T-helper 2 cell (primary cell): Measurements from ENCODE around the gene COL27A1.

Experiments
- DNase-seq, 5 experiments: peaks; one replicate each; pipeline versions ENCODE4 v3.0.0 to v3.0.0-alpha.2; 2012 to 2022

COL27A1 gene

DNA sequence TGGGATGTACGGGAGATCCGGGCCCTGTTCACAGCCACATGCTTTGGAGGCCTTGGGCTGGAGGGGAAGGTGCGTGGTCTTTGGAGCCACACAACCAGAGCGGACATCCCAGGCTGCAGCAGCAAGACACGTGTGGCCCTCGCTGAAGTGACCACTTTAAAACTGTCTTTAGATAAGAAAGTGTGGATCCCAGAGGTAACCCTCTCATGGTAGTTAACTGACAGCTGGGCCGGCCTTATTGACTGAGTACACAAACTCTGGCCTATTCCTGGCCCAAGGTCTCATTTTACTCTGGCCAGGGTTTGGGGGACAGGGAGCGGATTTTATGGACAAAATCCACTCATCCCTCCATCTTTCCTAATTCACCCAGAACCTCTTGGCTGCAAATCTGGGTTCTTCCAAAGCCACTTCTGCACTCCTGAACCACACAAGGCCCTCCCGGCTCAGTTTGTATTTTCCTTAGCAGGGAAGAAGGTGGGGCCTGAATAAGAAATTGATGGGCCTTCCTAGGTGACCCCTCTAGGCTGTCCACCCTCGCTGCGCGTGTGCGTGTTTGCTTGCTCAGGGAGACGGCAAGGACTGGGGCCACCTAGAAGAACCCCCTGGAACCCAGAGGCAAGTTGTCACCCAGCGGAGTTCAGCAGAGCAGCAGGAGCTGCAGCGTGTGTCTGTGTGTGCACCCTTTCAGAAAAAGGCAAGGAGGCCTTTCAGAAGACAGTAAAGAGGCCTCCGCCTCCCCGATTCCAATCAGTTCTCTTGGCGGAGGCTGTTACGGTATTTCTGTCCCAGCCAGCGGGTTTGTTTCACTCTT lies 94.3 kb downstream of the COL27A1 start:
- DNase-seq, result no peak

DNA sequence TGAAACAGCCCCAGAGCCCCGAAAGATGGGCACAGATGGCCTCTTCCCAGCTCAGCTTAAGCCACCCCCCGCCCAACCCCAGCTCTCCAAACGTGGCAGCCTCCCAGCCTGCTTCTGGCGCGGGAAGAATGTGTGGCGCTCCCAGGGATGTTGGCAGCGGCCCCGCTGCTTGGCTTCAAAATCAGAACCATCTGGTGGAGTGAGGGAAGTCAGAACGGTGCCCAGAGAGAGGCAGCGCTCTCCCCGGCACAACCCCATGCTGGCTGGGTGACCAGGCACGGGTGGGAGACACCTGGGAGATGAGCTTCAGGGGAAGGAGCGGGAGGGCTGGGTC lies 94.9 kb downstream of the COL27A1 start:
- no peak for DNase-seq

DNA sequence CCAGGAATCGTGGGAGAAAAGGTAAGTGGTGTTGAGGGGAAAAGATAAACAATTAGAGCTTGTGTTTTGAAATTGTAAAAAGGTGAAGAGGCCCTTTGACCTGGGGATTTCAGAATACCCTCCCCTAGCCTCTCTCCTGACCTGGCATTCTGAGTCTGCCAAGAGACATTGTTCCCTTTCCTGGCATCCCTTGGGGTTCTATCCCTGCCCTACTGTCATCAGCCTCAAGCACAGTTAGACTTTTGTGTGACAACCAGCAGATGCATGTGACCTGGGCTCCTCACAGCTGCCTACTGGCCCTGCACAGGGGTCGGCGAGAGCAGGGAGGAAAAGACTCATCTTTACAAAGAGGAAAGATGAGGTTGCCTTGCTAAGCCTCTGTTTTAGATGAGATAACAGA lies 95.3 kb downstream of the COL27A1 start:
- no peak for DNase-seq

DNA sequence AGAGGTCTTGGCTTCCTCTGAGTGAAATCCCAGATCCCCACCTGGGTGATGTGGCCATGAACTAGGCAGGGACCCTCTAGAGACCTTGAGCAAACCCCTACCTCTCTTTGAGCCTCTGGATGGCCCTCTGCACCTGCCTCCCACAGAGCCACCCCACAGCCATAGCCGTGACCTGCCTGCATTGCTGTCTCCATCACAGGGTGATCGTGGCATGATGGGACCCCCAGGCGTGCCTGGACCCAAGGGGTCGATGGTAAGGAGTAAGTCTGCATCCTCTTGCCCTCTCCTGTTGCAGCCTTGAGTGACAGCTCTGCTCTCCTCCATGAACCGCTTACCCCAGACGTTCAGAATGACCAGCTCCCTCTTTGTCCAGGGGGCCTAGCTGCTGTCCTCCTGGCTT lies 97.1 kb downstream of the COL27A1 start:
- no peak for DNase-seq

DNA sequence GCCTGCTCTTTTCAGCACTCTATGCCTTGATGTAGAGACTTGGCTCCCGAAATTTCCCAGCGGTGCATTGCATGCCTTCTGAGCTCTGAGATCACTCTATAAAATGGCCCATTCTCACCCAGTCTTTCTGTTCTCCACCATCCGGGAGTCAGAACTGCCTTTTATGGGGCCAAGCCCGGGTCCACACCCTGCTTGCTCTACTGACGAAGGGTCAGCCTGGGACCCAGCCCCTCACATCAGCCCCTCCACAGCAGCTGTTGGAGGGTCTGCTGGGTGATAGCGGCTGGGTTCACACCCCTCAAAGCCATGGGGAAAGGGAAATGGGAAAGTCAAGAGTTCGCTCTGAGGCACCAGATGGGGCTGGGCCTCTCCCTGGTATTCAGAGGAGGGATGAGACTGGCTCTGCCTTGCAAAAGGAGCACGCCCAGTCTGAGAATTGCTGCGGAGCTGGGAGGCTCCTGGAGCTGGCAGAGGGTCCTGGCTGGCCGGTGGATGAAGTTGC lies 101.5 kb downstream of the COL27A1 start:
- DNase-seq, result no peak

DNA sequence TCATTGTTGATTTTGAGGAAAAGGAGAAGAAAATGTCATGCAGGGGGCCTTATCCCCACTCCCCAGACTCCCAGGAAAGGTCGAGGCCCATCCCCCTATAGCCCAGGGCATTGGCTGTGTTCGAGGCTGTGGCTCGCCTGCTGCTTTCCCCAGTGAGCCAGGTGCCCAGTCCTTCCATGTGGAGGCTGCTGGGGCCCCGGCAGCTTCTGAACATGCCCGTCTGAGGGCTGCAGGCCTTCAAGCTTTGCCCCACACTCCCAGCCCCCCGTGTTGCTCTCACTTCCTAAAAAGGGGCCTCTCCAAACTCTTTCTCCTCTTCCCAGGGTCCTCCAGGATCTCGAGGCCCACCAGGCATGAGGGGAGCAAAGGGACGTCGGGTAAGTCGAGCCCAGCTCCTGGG lies 102.9 kb downstream of the COL27A1 start:
- no peak for DNase-seq

DNA sequence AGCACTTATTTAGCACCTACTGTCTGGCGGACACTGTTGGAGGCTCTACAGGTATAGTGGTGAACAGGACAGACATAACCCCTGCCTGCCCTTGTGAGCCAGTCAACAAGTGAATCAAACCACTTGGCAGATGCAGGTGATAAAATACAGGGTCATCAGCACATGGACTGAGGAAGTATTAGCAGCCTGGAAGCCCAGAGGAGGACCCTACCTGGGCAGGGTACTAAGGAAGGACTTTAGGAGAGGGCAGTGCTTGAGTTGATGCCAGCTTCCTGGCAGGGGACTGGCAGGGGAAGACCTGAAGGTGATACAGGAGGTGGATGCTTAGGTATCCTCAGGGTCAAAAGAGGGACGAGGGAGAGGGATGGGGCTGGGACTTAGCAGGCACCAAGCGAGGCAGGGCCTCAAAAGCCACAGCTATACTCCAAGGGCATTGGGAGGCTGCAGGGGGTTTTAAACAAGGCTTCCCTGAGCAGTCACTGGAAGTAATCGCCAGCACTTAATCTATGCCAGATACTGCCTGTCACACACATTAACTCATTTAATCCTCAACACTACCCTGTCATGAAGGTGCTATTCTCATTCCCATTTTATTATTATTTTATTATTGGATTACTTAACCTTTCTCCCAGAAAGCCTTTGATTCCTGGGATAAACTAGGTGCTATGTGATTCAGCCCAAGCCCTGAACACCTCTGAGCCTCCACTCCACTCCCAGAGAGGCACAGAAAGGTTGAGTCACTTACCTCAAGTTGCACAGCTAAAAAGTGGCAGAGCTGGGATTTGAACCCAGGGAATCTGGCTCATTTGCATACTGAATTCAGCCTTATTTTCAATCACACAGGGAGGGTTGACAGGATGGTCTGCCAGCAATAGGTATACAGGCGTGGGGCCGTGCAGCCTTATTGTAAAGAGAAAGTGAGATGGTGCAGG lies 103.8 kb downstream of the COL27A1 start:
- no peak for DNase-seq

DNA sequence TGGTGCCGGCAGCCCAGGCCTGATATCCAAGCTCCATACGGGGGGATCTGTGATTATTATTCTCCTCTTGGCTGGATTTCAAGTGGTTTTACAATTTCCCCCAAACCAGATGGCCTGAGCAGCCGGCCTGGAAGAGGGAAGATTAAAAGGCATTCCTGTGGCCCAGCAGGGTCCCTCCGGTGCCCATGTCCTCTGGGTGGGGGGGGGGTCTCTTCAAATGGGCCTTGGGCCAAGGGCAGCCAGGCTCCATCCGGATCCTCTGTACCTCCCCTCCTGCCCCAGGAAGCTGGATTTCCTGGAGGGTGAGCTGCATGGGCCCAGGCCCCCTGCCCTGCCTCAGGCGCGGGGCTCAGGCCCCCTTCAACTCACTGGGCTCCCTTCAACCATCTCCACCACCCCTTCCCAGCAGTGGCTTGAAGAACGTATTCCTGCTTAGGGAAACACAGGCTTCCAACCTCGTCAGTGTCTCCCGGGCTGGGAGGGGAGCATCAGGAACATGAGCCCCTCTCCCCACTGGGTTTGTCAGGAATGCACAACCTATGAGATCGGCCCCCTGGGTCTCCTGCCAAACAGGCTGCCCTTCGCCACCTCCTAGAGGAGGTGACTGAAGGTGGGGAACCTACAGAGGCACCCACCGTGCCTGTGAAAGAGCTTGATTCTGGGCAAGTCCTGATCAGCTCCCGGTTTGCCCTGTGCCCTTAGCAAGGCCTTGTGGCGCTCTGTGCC lies 104.6 kb downstream of the COL27A1 start:
- no peak for DNase-seq

DNA sequence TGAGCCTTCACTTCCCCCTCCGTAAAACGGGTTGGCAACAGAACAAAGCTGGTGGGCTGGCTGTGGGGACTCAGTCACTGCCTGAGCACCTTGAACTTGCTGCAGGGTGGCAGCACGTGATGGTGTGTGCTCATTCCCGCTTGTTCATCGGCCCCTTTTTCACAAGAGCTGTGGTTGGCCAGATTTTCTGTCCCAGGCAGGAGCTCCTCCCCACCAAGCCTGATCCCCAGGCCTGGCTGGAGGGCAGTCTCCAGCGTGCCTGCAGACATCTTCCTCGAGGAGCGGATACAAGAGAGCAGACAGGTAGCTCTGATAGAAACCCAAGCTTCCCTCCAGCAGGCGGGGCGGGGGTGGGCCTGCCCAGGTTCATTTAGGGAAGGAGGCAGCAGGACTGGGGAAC lies 105.7 kb downstream of the COL27A1 start:
- DNase-seq, result no peak

DNA sequence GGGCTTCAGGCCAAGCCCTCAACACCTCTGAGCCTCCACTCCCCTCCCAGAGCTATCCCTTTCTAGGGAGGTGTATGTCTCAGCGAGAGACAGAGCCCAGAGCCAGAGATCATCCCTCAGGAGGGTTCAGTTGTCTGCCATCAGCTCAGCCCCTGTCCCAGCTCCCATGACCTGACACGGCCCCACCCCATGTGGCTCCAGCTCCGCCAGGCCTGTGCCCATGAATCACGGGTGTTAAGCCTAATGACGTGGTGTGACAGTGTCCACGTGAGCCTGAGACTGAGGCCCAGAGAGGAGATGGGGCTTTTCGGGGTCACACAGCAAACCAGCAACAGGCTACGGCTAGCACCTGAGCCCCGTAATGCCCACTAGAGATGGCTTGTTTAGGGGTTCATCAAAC lies 106.7 kb downstream of the COL27A1 start:
- DNase-seq, result no peak

DNA sequence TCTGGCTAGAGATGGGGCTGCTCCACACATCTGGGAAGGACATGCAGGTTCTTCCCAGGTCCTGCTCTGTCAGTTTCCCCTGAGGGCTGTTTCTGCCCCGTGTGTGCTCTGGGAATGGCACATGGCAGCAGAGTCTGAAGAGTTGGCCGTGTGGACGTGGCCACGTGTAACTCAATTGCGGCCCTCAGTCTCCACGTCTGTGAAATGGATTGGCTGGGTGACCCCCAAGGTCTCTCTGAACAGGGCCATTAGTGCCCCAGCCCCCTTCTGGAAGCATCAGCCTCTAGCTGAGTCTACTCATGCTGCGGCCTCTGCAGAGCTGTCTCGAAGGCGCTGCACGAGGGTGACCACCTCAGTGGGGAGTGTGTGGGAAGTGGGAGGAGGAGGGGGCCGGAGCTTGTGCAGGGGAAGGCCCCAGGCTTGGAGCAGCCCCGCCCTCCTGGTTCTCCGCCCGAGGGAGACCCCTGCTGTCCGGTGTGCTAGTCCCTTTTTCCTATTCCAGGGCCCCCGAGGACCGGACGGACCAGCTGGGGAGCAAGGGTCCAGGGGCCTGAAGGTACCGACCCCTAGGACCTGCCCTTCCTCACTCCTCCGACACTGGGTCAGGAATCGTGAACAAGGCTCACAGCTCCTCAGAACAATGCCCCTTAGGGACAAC lies 108.6 kb downstream of the COL27A1 start:
- no peak for DNase-seq

DNA sequence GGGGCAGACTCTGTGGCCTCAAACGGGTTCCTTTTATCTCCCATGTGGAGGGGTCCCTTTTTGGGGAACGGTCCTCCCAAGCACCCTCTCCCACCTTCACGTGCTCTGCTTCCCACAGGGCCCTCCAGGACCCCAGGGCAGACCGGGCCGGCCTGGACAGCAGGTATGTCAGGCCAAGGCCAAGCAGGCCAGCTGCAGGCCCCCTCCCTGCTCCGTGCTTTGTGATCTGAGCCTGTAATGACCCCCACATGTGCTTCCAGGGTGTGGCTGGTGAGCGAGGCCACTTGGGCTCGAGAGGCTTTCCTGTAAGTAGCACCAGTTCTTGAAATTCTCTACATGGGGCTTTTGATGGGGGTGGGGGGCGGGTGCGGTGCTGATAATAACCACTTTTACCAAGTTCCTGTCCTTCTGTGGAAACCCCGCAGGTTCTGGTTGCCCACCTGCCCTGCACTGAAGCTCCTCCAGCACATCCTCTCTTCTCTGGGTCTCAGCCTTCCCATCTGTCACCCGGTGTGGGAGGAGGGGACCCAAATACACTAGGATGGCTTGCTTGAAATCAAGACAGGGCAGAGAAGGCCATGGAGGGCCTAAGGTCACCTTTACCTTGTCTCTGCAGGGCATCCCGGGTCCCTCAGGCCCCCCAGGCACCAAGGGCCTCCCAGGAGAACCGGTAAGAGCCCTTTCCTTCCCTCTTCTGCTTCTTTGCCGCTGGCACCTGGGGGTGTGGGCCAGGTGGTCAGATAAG lies 109.6 kb downstream of the COL27A1 start:
- no peak for DNase-seq

DNA sequence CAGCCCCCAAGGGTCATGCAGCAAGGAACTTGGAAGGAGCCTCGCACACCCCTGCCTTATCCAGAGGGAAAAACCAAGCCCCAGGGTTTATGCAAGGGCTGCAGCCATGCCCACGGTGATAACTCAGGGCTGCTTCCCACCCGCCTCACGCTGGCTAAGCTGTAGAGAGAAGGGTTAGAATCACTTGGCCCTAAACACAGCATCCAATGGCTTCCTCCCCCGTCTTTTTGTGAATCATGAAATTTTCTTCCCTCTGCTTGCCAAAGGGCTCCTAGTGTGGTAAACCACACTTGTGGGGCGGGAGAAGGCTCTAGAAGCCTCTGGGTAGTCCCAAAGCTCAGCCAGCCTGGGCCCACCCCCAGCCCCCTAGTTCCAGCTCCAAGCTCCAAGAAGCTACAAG lies 111.6 kb downstream of the COL27A1 start:
- no peak for DNase-seq

DNA sequence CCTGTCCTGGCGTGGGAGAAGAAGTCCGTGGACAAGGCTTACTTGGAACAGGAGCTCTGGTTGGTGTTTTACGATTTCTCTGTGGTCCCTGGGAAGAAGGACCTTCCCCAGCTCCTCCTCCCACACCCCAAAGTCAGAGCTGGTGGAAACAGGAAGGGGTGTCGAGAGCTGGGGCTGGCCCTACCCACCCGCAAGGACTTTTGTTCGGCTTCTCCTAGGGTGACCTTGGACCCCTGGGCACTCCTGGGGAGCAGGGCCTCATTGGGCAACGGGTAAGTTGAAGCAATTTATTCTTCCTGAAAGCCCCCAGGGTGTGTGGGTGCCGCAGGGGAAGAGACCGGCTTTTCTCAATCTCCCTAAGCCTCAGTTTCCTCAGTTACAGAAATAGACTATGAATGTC lies 113.7 kb downstream of the COL27A1 start:
- DNase-seq, result no peak

DNA sequence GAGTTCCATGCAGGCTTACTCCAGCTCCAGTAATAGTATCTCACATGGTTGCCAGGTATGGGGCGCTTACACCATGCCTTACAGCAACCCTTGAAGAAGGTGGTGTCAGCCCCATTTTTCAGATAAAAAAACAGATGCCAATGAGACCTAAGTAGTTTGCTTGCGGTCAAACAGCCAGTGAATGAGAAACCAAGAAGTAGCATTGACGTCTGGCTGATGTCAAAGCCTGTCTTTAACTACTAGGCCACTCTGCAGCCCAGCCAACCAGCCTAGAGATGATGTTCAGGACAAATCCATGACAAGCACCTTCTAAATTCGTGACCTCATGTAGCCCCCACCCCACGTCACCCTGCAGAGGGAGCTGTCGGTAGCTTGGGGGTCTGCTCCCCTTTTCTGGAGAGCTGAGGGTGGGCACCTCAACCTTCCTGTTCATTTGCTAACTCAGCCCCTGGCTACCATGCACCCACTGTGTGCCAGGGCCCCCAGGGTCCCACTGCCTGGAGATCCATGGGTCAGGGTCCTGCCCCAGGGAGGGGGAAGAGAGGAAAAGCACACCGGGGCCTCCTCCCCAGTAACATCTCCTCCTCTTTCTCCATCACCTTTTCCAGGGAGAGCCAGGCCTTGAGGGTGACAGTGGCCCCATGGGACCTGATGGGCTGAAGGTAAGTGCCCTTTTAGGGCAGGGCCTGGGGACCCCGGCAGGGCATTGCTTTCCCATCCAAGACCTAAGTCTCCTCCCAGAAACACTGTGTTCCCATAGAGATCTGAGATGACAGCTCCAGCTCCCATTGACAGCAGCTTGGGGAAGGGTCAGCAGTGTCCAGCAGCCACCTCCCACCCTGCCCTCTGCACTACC lies 115.0 kb downstream of the COL27A1 start:
- DNase-seq, result peak in 1 of 5 experiments; percentile 13

DNA sequence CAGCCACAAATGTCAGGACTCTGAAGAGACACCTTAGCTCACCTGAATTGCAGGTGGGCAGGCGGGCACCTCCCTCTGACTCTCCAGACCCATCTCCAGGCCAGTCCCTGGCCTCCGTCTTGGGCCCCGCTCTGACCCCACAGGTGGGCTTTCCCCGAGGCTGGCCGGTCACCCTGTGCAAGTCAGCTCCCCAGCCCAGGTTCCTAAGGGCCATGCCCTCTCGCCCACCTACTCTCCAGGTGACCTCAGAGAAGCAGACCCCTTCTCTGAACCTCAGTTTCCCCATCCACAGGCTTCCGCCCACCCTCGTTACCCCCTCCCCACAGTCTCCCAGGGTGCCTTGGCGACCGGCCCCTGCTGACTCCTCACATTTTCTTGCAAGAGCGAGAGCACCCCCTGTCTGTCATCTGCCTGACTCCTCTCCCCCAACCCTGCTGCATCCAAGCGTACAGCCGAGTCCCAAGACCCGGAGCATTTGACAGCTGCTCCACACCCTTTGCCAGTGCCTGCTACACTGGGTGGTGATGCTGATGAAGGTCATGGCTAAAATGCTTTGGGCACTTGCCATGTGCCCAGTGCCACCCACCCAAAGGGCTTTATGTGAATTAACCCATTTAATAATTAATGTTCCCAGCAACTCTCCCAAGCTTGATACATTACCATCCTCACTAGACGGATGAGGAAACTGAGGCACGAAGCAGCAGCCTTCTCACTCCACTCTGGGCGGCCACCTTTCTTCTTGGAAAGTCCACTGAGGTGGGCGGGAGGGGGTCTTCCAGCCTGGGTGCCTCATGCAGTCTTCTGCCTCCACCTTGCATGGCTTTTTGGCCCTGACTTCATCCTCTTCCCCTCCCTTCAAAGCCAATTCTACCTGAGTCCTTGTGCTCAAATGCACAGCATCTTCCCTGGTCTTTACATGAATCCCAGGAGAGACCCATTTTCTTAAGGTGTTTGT lies 116.5 kb downstream of the COL27A1 start:
- DNase-seq, result no peak

DNA sequence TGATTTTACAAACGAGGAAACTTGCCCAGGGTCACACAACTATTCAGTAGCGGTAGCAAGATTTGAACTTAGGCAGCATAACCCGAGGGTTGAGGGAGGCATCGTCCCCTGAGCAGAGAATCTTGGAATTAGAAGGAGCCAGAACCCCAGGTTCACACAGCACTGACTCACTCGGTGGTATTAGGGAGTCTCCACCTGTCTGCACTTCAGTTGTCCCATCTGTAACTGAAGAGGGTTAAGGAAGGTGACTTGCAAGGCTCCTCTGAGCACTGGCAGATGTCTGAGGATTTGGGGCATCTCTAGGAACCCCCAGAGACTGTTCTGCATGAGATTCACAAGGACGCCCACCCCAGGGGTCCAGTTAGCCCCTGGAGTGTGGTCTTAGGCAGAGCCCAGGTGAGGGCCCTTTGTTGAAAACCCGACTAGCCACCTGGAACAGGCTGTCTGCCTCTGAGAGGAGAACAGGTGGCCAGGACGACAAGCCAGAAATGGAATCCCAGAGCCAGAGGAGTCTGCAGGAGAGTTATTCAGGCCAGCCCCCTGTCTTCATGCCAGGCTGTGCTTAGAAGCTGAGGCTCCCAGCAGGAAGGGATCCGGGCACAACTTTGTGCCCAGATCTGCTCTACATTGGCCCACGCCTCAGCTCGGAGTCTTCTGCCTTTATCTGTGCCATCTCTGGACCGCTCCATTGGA lies 117.5 kb downstream of the COL27A1 start:
- DNase-seq, result no peak

DNA sequence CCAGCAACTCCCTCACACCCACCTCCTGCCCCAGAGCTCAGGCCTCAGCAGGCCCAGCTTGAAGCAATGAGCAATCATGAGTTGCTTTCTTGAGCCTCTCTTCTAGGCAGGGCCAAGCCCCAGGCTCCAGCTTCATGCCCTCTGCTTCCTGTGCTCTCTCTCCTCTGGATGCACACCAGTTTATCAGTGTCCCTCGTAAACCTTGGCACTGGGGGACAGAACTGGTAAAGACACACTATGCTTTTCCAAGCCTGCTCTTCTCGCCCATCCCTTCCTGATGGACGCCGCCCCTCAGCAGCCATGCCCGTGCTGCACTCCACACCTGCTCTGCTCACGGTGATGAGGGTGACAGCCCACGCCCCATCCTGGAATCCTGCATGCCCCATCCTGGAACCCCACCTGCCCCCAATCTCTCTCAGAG lies 118.1 kb downstream of the COL27A1 start:
- DNase-seq, result no peak

DNA sequence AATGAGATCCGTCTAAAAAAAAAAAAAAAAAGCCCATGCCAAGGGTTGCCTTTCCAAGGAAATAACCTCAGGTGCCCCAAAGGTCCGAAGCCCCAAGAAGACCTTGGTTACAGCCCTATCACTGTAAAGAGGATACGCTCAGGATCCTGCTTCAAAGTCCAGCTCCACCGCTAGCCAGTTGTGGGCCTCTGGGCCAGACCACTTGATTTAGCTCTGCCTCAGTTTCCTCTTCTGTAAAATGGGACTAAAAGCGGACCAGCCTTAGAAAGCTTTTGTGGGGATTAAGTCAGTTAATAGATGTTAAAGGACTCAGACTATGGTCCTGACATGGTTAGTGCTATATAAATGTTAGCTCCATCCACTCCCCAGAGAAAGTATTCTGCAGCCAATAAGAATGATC lies 118.9 kb downstream of the COL27A1 start:
- DNase-seq, result no peak
